HUDEP-2 (cell line): ENCODE data around the gene TNFRSF14.
"Not testable (repeated sequence)": the region's sequence is repeated elsewhere in the genome, so short reads cannot be mapped to it uniquely, and the experiment has no call there.

Source experiments
- DNase-seq, 76 experiments: peaks; one replicate each; lab custom pipeline; 2025; ENCODE audit not compliant: unreplicated experiment in 76 of 76; lab: John Stamatoyannopoulos, UW

The TNFRSF14 gene

DNA sequence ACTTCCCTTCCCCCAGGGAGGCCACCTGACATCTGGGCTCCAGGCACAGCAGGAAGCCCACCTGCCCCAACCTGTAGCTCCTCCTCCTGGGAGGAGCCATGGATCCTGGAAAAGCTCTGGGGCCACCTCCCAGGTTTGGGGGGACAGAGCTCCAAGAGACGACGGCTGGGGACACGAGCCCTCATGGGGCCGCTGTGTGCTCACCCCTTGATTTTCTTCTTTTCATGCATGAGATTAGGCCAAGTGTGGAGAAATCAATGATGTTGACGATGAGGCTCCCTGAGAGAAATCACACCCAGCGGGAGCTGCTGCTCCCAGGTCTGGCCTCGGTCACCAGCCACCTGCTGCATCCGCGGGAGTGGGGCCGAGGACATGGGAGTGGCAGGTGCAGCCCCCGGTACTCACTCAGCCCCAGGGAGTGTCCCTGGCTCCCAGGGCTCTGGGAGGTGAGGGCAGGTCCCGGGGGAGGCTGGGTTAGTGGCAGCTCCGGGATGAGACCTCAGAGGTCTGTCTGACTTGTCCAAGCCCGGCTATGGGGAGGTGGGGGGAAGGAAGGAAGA lies 8.7 kb downstream of the TNFRSF14 start:
- DNase-seq, result no peak

DNA sequence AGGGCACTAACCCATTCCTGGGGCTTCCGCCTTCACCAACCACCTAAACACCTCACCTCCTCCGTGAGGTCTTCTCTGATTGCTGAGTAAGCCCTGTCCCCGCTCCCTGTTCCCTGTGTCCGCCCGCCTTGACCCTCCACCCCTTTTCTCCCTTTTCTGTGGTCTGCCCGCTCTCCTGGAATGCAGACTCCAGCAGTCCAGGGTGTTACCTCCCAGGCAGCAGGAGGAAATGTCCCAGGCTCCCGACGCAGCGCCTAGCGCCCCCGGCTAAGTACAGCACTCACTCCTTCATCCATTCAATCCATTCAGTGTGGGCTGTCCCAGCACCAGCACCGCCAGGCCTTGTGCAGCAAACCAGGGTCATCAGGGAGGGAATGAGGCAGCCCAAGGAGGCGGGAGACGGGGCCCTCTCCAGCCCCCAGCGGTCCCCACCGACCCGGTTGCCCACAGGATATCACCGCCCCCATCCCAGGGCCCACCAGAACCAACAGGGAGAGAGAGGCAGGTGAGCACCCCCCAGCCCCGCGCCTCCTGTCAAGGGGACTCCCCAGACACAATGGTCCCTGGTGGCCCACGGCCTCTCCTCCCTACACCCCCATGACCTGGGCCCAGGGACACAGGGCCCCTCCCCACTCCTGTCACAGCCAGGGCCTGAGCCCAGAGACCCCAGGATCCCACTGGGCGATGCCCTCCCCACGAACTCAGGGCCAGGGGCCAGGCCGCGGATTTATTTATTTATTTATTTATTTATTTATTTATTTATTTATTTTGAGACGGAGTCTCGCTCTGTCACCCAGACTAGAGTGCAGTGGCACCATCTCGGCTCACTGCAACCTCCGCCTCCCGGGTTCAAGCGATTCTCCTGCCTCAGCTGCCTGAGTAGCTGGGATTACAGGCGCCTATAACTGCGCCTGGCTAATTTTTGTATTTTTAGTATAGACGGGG lies 10.2 kb downstream of the TNFRSF14 start:
- DNase-seq, result no peak

DNA sequence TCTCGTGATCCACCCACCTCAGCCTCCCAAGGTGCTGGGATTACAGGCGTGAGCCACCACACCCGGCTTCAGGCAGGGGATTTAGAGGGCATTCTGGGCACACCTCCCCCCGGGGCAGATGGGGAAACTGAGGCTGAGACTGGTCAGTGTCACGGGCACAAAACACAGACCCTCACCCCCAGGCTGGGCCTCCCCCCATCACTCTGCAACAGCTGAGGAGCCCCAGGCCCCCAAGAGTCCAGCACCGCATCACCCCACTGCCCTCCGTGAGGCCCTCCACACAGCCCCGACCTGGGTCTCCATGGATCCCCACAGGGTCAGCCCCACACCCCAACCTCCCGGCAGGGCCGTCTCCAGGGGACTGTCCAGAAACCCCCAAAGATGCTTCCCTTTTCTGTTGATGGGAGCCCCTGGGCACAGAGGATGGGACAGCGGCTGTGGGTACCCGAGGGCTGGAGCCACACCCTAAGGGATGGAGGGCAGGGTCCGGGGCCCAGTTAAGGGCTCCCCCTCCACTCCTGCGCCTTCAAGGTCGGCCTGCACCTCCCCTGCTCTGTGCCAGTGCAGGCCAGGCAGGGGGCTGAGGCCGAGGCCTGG lies 11.0 kb downstream of the TNFRSF14 start:
- no peak for DNase-seq

DNA sequence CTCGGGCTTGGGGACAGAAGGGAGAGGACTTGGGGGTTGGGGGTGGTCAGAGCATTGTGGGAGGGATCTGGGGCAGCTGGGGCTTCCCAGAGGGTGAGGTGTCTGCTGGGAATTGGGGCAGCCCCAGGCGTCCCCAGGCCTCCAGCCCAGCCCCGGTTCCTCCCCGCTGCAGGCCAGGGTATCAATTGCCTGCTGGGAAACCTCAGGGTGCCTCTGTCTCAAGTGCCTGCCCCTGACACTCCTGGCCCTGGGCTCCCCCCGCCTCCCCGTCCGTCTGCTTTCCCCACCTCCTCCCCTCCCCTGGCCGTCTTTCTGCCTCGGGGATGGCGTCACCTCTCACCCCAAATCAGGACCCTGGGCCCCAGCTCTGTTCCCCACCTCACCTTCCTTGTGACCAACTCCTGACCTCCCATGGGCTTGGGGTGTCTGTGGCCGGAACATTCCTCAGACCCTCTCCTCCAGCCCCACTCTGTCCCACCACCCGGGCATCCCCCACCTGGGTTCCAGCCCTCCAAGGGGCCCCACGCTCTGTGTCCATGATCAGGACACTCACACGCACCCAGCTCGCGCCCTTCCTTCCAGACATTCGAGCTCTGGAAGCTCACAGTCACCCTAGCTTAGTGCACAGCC lies 12.1 kb downstream of the TNFRSF14 start:
- DNase-seq, result not testable (repeated sequence)

DNA sequence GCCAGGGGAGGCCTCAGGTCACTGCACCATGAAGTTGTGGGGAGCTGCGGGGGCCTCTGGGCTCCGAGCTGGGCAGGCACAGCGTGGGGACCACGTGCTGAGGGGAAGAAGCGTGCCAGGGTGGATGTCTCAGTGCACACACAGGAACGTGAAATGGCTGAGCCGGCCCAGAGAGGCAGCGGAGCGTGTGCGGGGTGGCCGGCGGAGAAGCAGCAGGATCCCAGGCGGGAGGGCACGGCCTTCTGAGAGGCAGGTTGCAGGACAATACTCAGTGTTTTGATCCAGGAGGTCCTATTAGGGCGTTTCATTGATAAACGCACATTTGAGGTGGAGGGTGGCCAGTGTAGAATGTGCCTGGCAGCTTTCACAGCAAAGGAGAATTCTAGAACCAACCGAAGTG lies 12.9 kb downstream of the TNFRSF14 start:
- DNase-seq, result no peak

DNA sequence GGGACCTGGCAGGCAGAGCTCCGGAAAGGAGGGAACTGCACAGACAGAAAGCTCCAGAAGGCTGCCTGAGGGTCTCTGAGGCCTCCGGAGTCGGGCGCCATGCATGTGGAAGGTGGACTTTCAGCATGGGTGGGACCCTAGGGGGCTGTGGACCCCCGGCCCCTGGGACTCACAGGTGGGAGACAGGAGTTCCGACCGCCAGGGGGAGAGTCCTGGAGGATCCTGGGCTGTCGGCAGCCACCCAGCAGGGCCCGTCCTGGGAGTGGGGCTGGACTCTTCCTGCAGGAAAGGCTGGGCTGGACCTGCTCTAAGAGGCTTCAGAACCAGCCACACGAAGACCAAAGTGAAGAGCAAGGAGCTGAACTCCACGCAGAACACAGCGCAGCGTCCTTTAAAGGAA lies 13.5 kb downstream of the TNFRSF14 start:
- not testable (repeated sequence) for DNase-seq

DNA sequence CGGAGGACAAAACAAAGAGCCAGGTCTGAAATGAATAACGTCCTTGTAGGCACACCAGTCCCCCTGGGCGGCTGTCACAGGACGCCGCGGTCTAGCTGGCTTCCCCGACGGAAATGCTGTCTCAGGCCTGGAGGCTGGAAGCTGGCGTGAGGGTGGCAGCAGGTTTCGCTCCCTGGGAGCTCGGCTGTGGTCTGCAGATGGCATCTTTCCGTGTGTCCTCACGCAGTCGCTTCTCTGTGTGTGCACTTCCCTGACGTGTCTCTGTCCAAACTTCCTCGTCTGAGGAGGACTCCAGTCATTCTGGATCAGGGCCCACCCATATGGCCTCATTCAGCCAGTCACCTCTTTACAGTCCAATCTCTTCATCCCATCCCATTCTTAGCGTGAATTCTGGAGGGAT lies 14.2 kb downstream of the TNFRSF14 start:
- DNase-seq, result no peak

DNA sequence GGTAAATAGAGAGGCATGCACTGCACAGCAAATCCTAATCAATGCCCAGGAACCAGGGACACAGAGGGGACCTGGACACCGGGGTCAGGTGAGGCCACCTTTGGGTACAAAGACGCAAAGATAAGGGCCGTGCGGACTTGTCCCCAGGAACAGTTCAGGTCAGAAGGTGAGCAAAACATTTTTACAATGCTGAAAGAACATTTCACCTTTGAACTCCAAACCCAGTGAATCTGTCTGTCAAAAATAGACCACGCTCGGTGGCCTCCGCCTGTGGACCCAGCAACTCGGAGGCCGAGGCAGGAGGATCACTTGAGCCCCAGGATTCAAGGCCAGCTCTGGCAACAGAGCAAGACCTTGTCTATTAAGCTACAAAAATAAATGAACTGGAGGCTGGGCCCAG lies 15.2 kb downstream of the TNFRSF14 start:
- no peak for DNase-seq

DNA sequence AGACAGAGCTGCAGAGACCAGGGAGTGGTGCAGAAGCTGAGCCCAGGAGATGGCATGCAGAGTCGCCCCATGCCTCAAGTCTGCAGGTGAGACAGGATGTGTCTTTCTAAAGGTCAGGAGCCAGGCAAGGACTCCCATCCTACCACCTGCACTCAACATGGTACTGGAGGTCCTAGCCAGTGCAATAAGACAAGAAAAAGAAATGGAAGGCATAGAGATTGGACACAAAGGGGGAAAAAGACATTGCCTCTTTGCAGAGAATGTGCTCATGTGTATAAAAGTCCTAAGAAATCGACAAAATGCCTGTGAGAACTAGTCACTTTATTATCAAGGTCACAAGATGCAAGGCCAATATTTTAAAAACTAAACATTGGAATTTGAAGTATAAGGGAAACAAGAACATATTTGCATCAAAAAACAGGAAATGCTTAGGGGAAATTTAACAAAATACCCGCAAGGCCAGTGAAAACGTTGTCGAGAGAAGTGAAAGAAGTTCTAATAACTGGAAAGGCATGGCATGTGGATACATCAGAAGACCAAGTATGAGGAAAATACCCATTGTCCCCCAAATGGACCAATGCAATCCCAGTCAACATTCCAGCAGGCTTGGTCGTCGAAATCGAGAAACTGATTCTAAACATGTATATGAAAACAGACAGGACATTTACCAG lies 17.2 kb downstream of the TNFRSF14 start:
- no peak for DNase-seq

DNA sequence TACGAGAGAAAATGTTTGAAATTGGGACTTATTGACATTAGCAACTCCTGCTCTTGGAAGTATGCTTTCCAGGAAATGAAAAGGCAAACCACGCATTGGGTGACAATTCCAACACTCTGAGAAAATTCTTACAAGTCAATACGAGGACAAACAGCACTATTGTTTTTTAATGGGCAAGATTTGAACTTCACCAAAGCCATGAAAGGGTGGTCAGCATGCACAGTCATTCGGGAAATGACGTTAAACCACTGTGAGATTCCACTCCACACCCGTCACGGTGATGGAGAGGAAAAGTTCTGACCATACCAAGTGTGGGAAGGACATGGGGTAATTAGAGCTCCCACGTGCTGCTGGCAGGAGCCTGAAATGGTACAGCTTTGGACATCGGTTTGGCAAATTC lies 18.2 kb downstream of the TNFRSF14 start:
- no peak for DNase-seq

DNA sequence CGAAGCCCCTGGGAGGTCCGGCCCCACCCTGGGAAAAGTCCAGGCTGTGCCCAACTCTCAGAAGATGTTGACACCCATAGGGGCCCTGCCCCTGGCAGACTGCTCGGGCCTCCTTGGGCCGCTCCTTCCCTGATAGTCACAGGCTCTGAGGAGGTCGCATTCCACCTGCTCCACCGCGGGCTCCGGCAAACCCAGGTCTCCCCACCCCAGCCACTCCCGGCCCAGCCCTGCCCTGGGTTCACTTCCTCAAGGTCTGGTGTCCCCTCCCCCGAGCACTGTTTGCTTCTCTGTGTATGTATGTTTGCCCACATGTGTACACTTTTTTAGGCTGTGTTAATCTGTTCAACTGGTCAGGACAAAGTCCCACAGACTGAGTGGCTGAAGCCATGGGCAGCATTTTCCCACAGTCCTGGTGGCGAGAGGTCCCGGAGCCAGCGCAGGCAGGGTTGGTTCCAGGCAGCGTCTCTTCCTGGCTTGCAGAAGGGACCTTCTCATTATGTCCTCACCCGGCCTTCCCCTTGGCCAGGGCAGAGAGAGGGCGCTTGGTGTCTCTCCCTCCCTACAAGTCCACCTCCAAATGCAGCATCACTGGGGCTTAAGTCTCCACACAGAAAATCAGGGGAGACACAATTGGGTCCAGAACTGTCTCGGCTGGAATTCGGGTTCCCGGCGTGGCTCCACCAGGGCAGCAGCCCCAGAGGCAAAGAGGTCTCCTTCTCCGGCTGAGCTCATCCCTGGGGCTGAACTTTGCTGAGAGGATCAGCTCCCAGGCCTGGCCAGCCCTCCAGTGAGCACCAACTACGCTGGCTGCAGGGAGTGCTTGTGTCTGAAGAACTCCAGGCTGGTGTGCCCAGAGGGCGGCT lies 19.9 kb downstream of the TNFRSF14 start:
- DNase-seq, result no peak

DNA sequence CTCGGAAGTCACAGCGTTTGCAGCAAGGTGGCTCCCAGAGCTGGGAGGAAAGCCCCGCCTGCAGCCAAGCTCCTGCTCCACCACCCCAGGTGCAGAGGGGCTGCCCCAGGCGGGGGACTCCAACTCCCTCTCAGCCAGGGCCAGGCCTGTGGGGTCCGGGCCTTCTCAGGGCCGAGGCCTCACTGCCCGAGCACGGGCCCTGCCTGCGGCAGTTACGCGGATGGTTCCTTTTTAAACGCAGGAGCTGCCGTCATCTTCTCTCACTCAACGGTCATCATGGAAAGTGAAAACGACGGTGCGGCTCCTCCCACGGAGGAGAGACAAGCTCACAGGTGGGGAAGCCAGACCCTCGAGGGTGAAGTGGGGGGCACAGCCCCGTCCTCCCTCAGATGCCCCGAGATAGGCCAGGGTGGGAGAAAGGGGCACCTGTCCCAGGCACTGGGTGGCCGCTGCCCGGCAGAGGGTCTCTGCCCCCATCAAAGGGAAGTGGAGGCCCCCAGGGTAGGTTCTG lies 21.4 kb downstream of the TNFRSF14 start:
- DNase-seq, result not testable (repeated sequence)

DNA sequence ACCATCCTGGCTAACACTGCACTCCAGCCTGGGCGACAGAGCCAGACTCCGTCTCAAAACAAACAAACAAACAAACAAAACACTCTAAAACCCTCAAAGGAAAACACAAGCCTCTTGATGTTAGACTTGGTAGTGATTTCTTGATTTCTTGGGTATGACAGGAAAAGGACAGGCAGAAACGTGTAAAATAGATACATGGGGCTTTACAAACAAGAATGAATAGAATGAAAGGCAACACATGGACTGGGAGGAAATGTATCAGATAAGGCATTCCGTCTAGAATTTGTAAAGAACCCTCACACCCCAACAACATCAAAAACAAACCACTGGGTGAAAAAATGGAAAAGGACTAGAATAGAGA lies 22.6 kb downstream of the TNFRSF14 start:
- no peak for DNase-seq

DNA sequence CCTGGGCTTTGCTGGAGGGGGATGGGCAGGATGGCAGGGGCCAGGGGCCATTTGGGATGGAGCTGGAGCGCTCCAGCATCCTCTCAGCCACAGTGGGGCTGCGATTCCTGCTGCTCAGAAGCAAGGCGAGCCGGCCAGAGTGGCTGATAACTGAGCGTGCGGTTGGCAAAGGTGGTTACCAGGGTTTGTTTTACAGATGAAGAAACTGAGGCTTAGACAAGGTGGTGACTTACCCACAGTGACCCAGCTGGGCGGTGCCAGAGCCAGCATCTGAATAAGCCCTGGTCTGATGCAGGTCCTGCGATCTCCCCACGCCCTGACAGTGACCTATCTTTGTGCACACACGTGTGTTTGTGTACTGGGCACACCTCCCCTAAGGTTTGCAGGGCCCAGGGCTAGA lies 24.5 kb downstream of the TNFRSF14 start:
- DNase-seq, result no peak

DNA sequence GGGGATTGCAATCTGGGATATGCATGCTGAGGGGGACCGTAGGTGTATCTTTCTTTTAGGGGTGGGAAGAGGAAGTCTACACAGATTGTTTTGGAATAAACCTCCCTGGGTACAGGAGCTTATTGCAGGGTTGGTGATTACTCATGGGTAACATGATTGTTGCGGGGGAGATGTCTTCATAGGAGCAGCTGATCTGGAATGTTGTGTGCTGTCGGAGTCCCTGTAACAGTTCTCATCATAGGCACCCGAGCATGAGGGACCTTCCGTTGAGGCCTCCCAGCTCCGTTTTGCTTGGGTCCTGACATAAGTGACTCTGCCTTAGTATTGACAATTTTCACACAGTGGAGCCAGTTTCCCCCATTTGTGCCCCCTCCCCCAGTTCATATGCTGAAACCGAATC lies 26.2 kb downstream of the TNFRSF14 start:
- DNase-seq, result no peak

DNA sequence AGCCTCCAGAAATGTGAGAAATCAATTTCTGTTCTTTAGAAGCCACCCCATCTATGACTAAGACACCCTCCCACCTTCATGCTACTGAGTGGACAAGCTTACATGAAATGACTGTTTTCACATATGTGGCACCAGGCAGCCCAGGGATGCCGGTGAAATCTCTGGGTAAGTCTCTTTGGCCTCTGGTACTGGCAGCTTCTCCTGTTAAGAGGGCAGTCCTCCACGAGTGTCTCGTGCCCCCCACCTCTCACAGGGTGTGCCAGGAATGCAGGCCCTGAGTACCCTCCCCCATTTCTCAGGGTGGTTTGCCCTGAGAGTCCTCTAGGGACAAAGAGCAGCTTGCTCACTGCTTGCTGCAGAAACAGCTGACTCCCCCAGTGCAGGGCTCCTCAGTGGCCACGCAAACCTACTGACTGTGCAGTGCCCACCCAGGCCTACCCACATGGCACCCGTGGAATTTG lies 27.2 kb downstream of the TNFRSF14 start:
- DNase-seq, result no peak

DNA sequence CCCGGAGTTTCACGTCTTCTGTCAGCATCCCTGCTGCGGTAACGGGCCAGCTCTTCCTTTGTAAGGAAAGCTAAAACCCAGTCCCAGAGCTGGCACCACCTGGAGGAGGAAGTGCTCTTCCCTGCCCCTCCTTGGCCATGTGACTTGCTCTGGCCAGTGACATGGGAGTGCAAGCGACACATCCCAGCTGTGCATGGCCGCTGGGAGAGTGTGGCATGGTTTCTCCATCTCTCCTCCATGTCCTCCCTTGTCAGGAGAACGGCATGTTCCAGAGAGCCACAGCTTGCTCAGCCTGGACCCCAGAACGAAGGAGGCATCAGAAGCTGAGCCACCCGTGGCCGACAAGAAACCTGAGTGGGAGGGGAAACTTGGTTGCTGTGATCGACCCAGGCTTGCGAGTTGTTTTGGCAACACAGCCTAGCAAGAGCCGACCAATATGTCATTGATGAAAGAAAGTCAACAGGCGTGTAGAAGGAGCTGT lies 27.7 kb downstream of the TNFRSF14 start:
- DNase-seq, result peak in 1 of 76 experiments; percentile 7

DNA sequence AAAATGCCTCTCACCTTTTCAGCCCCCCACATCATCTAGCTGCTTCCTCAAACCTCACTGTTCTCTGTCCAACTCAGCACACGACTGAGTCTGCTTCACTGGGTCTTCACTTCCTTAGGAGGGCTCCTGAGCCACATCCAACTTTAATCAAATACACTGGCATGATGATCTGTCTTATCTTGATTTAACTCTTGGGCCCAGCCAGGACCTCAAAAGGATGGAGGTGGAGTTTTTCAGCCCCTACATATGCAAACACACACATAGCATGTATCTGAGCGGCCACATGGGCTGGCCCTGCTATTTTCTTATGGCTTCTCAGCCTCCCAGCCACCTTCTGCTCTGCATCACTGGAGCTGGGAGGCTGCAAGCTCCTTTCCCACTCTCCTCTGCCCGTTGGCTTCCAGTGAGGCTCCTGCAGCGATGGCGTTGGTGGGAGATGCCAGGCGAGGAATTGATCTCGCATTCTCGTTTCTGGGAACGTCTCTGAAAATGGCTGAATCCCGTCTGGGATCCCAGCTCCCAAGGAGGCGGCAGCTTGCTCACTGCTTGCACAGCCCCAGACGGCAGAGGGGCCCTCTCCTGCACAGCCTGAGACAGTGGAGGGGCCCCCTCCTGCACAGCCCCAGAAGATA lies 28.6 kb downstream of the TNFRSF14 start:
- DNase-seq, result peak in 1 of 76 experiments; percentile 5
